Measurements from ENCODE around the gene NR5A1. TPM values are rescaled to one million over a fixed set of nuclear protein-coding genes. Genes with fewer than 3 reads are reported as not detected.

NR5A1 gene
- total RNA-seq (not detected), polyA plus RNA-seq (under 1 TPM; 0.04 to 0.14 TPM)
- long read RNA-seq, donor 1 = 0 reads
- long read RNA-seq, donor 2 = 0 reads
- long read RNA-seq, donor 3 = 0 reads

- Histone ChIP-seq H3K27me3 (peaks cover 19 to 37% (median 33%) of the 10 kb centered on the region in 9 donors), H3K27ac (no peak within 1 kb of the TSS), H3K9me3 (no peaks in the 10 kb centered on the region), H3K4me3 (no peak within 1 kb of the TSS), H3K36me3 (no peaks in the 10 kb centered on the region), H3K4me1 (peaks cover 0 to 26% (median 4%) of the 10 kb centered on the region in 12 donors)
- ATAC-seq (no peak), DNase-seq (no peak)
- WGBS, 4 donors = 93 to 96% (median 94%) methylated on average over 26 to 34 of the region's 34 CpGs
- TF ChIP-seq CTCF (IDR thresholded peaks at IDR 0.05) = no peak
- no peak for TF ChIP-seq POLR2A (IDR thresholded peaks at IDR 0.05)
- intact Hi-C loops (cut with DNase I) = no loop called here
Observed at GRCh38 chr9:124506931-124507879, at the start of gene NR5A1. Gene NR5A1 (minus strand): TSS chr9:124507399. CDS start chr9:124503395, 4,004 bp downstream.

- H3K27me3 ChIP-seq = no peaks in the 10 kb centered on the region
- TF ChIP-seq CTCF (IDR thresholded peaks at IDR 0.05) (no peak), POLR2A (IDR thresholded peaks at IDR 0.05) (no peak)
- 70 to 73% (median 72%) methylated on average over 3 of the region's 3 CpGs for WGBS, 4 donors
- ATAC-seq = no peak
- no peak overlapping the region for H3K4me3 ChIP-seq
- intact Hi-C loops (cut with DNase I) = loop anchor here in 2 of 10 donors (10.0 kb wide), 2 partner anchors 60 to 150 kb away; no protein-coding TSS in a partner anchor
- no peaks in the 10 kb centered on the region for H3K9me3 ChIP-seq
- peaks cover 0 to 17% (median 0%) of the 10 kb centered on the region in 12 donors for H3K4me1 ChIP-seq
- H3K36me3 ChIP-seq = no peaks in the 10 kb centered on the region
- H3K27ac ChIP-seq = no peak overlapping the region
- DNase-seq = no peak
Observed at GRCh38 chr9:124555043-124555442, 47.8 kb upstream of the NR5A1 start.

- intact Hi-C loops (cut with DNase I) = loop anchor here in 9 of 10 donors (2.0 to 10.0 kb wide), 4 partner anchors 61 to 159 kb away; no protein-coding TSS in a partner anchor
Observed at GRCh38 chr9:124553738-124554137, 46.5 kb upstream of the NR5A1 start.

More at GRCh38 chr9:124553738-124554137, 46.5 kb upstream of the NR5A1 start:
- DNase-seq = no peak
- TF ChIP-seq POLR2A (IDR thresholded peaks at IDR 0.05) (no peak), CTCF (IDR thresholded peaks at IDR 0.05) (no peak)
- H3K4me3 ChIP-seq = no peak overlapping the region
- ATAC-seq = peak in 2 of 4 donors; percentile 61 to 74
- no peaks in the 10 kb centered on the region for H3K27me3 ChIP-seq
- no peak overlapping the region for H3K27ac ChIP-seq
- H3K36me3 ChIP-seq = no peaks in the 10 kb centered on the region
- peaks cover 0 to 17% (median 0%) of the 10 kb centered on the region in 12 donors for H3K4me1 ChIP-seq
- WGBS, 4 donors = 35 to 50% (median 46%) methylated on average over 3 of the region's 3 CpGs
- no peaks in the 10 kb centered on the region for H3K9me3 ChIP-seq

All from heart left ventricle (tissue), 16 donors.